Stimulated activated CD8-positive, alpha-beta memory T cell treated with anti-CD3 and anti-CD28 coated beads, Interleukin-12 subunit alpha, Interleukin-12 subunit beta, amount 100 ng/mL, for 1 hour (primary cell): ENCODE measurements around the gene ENOSF1.
A peak's percentile ranks its signal among the peaks of the same experiment; 100 is the strongest.

Experiments
- DNase-seq: peaks from one replicate; pipeline ENCODE4 v3.0.0-alpha.2; 2020; ENCODE audit warnings: low read depth

ENOSF1 gene

GRCh38 chr18:673769-674168, 38.7 kb downstream of the ENOSF1 start:
- DNase-seq = no peak

GRCh38 chr18:673317-673716, 39.1 kb downstream of the ENOSF1 start:
- DNase-seq = no peak

- no peak for DNase-seq
Observed at GRCh38 chr18:671405-671804, 41.0 kb downstream of the ENOSF1 start.

- DNase-seq = no peak
Observed at GRCh38 chr18:670522-670921, 41.9 kb downstream of the ENOSF1 start.

- no peak for DNase-seq
Observed at GRCh38 chr18:669077-669476, 43.4 kb downstream of the ENOSF1 start.

GRCh38 chr18:668260-668659, 44.2 kb downstream of the ENOSF1 start:
- DNase-seq = no peak

GRCh38 chr18:666628-667027, 45.8 kb downstream of the ENOSF1 start:
- DNase-seq = no peak

GRCh38 chr18:666177-666576, 46.3 kb downstream of the ENOSF1 start:
- DNase-seq = no peak

- no peak for DNase-seq
Observed at GRCh38 chr18:662197-662596, 50.2 kb downstream of the ENOSF1 start.

- DNase-seq = no peak
Observed at GRCh38 chr18:659597-659996, 52.8 kb downstream of the ENOSF1 start.

- no peak for DNase-seq
Observed at GRCh38 chr18:658947-659533, 53.4 kb downstream of the ENOSF1 start.

- peak; percentile 30 for DNase-seq
Observed at GRCh38 chr18:658001-658946, 54.2 kb downstream of the ENOSF1 start.

- DNase-seq = no peak
Observed at GRCh38 chr18:657311-658000, 55.0 kb downstream of the ENOSF1 start, which contains the start of gene TYMS. Gene TYMS (plus strand): TSS chr18:657653. CDS start chr18:657743, 90 bp downstream.

- DNase-seq = no peak
Observed at GRCh38 chr18:655445-655844, 57.0 kb downstream of the ENOSF1 start.

- no peak for DNase-seq
Observed at GRCh38 chr18:654601-655000, 57.8 kb downstream of the ENOSF1 start.

GRCh38 chr18:653512-653911, 58.9 kb downstream of the ENOSF1 start:
- no peak for DNase-seq

GRCh38 chr18:652131-652530, 60.3 kb downstream of the ENOSF1 start:
- DNase-seq = no peak

- no peak for DNase-seq
Observed at GRCh38 chr18:650428-650858, 62.0 kb downstream of the ENOSF1 start.

- DNase-seq = no peak
Observed at GRCh38 chr18:649341-649740, 63.1 kb downstream of the ENOSF1 start.

GRCh38 chr18:647304-647703, 65.1 kb downstream of the ENOSF1 start:
- no peak for DNase-seq

GRCh38 chr18:644395-645004, 67.9 kb downstream of the ENOSF1 start:
- DNase-seq = no peak

- DNase-seq = no peak
Observed at GRCh38 chr18:641224-641623, 71.2 kb downstream of the ENOSF1 start.
